ENCODE results near the gene RAMACL. TPM values are rescaled to one million over a fixed set of nuclear protein-coding genes. Genes with fewer than 3 reads are reported as not detected.

Gene RAMACL
- total and polyA plus RNA-seq, 12 donors = 0.20 to 2.4 (median 0.63) TPM

DNA sequence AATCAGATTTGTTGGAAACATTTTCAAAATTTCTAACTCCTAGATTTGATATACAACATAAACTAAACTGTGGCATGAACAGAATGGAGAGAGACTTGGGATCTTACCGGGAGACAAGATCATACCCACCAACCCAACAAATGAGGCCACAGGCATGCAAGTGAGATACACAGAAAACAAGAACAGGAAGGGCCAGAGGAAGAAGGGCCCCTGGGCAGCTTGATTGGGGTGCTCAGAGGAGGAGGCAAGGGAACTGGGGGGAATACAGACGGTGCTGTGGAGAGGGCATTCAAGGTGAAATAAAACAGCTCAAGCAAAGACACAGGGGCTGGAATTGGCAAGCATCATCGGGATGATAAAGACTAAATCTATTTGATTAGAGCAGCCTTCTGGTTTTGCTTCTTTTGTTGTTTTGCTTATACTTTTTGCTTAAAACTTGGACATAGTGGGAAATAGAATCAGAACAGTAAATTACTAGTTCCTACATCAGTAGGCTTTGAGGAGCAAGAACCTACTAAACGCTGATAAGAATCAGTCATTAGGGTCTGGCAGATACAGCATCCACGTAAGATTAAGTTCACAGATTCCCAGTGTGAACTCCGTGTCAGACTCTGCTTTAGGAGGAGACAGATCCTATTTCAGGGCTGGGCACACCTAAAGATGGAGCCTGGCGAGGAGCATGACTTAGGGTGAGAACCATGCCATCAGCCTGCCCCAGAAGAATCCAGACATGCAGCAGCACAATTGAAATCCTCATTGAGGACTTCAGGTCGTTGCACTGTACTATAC, 3.5 kb upstream of the RAMACL start:
- DNase-seq (no peak), ATAC-seq (no peak)
- Histone ChIP-seq H3K4me1 (peaks cover 0 to 40% (median 33%) of the 10 kb centered on the region in 9 donors), H3K4me3 (no peak overlapping the region), H3K27ac (peak overlapping the region in 1 of 10 donors; percentile 33), H3K9me3 (no peaks in the 10 kb centered on the region), H3K27me3 (no peaks in the 10 kb centered on the region), H3K36me3 (no peaks in the 10 kb centered on the region)
- 55 to 60% methylated on average over 8 of the region's 8 CpGs for WGBS, 2 donors
- TF ChIP-seq, protein P1, sequence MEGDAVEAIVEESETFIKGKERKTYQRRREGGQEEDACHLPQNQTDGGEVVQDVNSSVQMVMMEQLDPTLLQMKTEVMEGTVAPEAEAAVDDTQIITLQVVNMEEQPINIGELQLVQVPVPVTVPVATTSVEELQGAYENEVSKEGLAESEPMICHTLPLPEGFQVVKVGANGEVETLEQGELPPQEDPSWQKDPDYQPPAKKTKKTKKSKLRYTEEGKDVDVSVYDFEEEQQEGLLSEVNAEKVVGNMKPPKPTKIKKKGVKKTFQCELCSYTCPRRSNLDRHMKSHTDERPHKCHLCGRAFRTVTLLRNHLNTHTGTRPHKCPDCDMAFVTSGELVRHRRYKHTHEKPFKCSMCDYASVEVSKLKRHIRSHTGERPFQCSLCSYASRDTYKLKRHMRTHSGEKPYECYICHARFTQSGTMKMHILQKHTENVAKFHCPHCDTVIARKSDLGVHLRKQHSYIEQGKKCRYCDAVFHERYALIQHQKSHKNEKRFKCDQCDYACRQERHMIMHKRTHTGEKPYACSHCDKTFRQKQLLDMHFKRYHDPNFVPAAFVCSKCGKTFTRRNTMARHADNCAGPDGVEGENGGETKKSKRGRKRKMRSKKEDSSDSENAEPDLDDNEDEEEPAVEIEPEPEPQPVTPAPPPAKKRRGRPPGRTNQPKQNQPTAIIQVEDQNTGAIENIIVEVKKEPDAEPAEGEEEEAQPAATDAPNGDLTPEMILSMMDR (IDR thresholded peaks at IDR 0.05) = no peak
- intact Hi-C loops (cut with DNase I) = no loop called here

DNA sequence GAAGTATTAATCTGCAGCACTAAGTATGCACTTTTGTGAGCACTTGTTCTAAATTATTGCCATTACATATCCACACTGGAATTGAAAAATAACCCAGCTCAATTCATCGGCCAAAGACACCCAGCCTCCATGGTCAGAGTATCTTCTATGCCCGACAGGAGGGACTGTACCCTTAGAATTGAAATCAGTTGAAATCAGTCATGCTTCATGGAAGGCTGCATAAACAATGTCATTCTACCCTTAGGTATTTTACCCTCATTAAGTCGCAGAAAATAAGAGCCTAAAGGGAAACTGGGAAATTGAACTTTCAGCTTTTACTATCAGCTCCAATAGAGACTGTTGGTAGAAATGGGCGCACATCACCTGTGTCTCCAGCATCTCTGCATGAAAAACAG, 2.9 kb upstream of the RAMACL start:
- no peaks in the 10 kb centered on the region for H3K27me3 ChIP-seq
- ATAC-seq (peak in 1 of 8 donors; percentile 12), DNase-seq (no peak)
- H3K36me3 ChIP-seq = no peaks in the 10 kb centered on the region
- WGBS, 2 donors = 68 to 75% methylated on average over 4 of the region's 4 CpGs
- H3K4me1 ChIP-seq = peaks cover 0 to 44% (median 37%) of the 10 kb centered on the region in 9 donors
- intact Hi-C loops (cut with DNase I) = no loop called here
- no peak overlapping the region for H3K4me3 ChIP-seq
- no peaks in the 10 kb centered on the region for H3K9me3 ChIP-seq
- peak overlapping the region in 3 of 10 donors; percentile 5 to 33 (median 31) for H3K27ac ChIP-seq
- TF ChIP-seq, protein P1 (IDR thresholded peaks at IDR 0.05) = no peak

DNA sequence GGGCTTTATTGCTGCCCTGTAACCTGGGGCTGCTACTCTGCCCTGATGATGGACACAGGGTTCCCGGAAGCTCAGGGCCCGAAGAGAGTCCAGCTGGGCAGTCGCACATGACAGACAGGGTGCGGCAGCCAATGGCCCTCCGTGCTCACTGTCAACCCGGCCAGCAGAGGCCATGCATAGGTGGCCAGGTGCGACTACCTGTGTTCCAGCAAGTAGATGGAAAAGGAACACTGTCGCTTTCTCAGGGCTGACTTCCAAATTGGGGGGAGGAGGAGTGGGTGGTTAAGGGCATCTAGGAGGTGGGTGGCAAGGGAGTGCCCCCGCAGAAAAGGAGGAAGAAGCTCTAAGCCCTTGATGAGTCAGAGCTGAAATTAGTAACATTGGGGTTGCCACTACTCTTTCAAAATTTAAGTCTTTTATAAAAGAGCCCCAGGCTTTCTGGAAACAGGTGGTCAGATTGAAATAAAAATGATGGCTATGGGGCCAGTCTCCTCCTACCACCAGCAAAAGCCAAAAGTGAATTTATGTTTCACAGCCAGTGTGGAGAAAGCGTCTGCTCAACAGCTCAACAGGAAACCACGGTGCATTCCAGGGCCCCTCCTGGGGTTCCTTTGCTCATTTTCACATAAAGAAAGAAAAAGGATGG, 2.3 kb upstream of the RAMACL start:
- 68 to 73% methylated on average over 11 of the region's 11 CpGs for WGBS, 2 donors
- ATAC-seq (peak in 3 of 8 donors; percentile 49 to 62 (median 55)), DNase-seq (no peak)
- H3K27ac ChIP-seq = peak overlapping the region in 3 of 10 donors; percentile 5 to 33 (median 31)
- H3K4me1 ChIP-seq = peaks cover 0 to 50% (median 42%) of the 10 kb centered on the region in 9 donors
- no peaks in the 10 kb centered on the region for H3K9me3 ChIP-seq
- H3K36me3 ChIP-seq = no peaks in the 10 kb centered on the region
- TF ChIP-seq, protein P1 (IDR thresholded peaks at IDR 0.05) = no peak
- intact Hi-C loops (cut with DNase I) = no loop called here
- H3K27me3 ChIP-seq = no peaks in the 10 kb centered on the region
- no peak overlapping the region for H3K4me3 ChIP-seq

DNA sequence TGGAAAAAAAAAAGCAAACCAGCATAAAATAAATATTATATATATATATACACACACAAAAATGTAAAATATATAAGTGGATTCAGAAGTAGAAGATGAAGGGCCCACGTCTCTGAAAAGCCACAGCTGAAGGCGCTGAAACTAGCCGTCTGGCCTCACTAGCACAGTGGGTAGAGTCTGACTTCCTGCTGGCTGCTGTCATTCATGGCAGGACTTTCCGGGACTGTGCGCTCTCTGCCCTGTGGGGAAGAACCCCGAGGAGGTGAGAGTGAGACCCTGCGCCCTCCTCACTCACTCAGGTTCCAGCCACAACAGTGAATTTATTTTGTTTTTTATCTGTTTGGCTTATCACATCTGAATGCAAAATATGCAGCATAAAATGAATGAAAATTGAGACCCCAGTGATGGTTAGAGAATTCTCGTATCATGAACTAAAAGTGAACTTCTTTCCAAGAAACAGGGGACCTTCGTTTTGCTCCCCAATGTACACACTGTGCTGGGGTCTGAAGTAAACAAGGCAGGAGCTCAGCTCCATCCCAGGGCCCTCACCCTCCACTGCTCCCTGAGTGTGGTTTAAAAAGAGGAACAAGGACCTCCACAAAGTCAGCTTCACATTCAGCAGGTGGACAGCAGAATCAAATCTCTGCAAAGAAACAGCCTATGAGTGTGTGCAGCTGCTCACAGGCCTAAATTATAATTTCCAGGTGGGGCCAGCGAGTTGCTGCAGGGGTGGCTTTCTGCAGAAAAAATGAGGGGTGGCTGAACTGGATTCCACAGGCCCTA, 1.3 kb upstream of the RAMACL start:
- Histone ChIP-seq H3K36me3 (no peaks in the 10 kb centered on the region), H3K4me1 (peaks cover 0 to 53% (median 41%) of the 10 kb centered on the region in 9 donors), H3K4me3 (no peak overlapping the region), H3K27me3 (no peaks in the 10 kb centered on the region), H3K27ac (no peak overlapping the region), H3K9me3 (no peaks in the 10 kb centered on the region)
- no peak for DNase-seq
- peak in 3 of 8 donors; percentile 11 to 41 (median 36) for ATAC-seq
- 71% methylated on average over 10 of the region's 10 CpGs for WGBS, 2 donors
- intact Hi-C loops (cut with DNase I) = no loop called here
- TF ChIP-seq, protein P1 (IDR thresholded peaks at IDR 0.05) = no peak

Measured in heart right ventricle (tissue), 16 donors.